ENCODE data around the gene CD3G.

The CD3G gene

DNA sequence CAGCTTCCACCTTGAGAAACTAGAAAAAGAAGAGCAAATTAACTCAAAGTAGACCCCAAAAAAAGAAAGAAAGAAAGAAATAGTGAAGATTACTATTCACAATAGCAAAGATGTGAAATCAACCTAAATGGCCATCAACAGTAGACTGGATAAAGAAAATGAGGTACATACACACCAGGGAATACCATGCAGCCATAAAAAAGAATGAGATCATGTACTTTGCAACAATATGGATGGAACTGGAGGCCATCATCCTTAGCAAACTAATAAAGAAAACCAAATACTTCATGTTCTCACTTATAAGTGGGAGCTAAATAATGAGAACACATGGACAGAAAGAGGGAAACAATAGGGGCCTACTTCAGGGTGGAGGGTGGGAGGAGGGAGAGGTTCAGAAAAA lies 15.4 kb upstream of the CD3G start:
- no peak for DNase-seq

GRCh38 chr11:118334745-118335144 lies 9.4 kb upstream of the CD3G start:
- no peak for DNase-seq

- no peak for DNase-seq
Observed at GRCh38 chr11:118338637-118339061, 5.5 kb upstream of the CD3G start.

DNA sequence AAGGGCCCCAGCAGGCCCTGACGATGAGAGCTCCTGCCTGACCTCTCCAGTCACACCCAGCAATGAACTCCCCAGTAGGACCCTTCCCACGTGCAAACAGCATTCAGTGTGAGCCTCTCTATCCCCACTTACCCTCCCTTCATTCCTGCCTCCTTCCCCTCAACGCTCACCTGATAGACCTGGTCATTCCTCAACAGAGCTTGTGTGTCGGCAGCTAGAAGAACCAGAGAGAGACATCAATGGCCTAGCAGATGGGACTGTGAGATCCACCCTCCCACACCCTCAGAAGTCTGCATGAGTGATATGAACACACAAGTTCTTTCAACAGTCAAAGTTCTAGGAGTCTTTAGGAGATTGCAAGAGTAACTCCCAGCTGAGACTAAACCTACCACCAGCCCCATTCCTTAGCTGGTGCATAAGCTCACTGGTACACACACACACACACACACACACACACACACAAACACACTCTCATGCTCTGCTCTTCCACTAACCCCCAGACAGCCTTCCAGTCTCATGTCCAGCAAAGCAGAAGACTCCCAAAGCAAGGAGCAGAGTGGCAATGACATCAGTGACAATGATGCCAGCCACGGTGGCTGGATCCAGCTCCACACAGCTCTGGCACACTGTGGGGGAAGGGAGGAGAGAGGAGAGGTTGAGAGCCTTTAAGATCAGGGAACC lies 4.7 kb upstream of the CD3G start:
- no peak for DNase-seq

GRCh38 chr11:118340449-118340848 lies 3.7 kb upstream of the CD3G start:
- no peak for DNase-seq

DNA sequence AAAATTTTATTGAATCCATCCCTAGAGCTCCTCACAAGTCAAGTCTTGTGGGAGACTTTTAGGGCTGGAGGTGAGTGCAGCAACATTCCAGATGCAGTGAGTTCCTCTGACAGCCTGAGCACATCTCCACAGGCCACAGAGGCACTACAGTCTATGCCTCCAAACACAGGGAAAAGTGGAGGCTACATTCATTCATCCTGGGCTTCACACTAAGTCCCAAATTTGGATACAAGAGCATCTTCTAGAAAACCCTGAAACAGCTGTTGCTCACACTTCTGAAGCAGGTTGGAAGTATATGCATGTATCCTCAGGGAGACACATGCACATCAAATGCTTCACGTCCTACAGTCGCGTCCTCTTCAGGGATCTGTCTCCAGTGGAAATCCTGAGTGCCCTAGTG lies 2.9 kb upstream of the CD3G start:
- no peak for DNase-seq

GRCh38 chr11:118341815-118342489 lies 2.2 kb upstream of the CD3G start:
- peak; percentile 25 for DNase-seq

- no peak for DNase-seq
Observed at GRCh38 chr11:118342503-118343161, 1.5 kb upstream of the CD3G start, which contains the start of gene CD3D. CD3D (minus strand) TSS chr11:118342705; CDS start chr11:118342607, 98 bp downstream.

GRCh38 chr11:118343248-118343647 lies 896 bp upstream of the CD3G start:
- no peak for DNase-seq

DNA sequence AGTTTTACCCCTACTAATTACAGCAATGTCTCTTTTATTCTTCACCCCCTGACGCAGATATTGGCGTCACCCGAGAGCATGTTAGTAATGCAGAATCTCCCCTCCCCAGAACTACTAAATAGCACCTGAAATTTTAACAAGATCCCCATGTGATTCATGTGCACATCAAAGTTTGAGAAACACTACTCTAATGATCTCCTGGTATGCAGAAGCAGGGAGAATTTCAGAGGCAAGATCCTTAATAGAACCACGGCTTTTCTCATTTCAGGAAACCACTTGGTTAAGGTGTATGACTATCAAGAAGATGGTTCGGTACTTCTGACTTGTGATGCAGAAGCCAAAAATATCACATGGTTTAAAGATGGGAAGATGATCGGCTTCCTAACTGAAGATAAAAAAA lies 5.3 kb downstream of the CD3G start:
- no peak for DNase-seq

DNA sequence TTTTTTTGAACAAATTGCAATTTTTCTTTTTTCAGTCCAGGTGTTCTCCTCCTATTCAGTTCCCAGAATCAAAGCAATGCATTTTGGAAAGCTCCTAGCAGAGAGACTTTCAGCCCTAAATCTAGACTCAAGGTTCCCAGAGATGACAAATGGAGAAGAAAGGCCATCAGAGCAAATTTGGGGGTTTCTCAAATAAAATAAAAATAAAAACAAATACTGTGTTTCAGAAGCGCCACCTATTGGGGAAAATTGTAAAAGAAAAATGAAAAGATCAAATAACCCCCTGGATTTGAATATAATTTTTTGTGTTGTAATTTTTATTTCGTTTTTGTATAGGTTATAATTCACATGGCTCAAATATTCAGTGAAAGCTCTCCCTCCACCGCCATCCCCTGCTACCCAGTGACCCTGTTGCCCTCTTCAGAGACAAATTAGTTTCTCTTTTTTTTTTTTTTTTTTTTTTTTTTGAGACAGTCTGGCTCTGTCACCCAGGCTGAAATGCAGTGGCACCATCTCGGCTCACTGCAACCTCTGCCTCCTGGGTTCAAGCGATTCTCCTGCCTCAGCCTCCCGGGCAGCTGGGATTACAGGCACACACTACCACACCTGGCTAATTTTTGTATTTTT lies 9.1 kb downstream of the CD3G start:
- peak; percentile 56 for DNase-seq

DNA sequence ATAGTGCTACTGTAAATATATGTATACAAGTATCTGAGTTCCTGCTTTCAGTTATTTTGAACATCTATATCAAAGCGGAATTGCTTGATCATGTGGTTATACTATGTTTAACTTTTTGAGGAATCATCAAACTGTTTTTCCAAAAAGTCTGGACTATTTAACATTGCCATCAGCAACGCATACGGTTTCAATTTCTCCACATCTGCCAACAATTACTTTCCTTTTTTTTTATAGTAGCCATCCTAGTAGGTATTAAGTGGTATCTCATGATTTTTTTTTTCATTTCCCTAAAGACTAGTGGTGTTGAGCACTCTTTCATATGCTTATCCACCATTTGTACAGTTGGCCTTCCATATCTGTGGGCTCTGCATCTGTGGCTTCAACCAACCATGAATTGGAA lies 13.9 kb downstream of the CD3G start:
- DNase-seq, result no peak

GRCh38 chr11:118359295-118359958 lies 15.3 kb downstream of the CD3G start, which contains the start of gene UBE4A:
UBE4A (plus strand) TSS chr11:118359600; CDS start chr11:118365081, 5,481 bp downstream.
- peak; percentile 97 for DNase-seq

- DNase-seq, result no peak
Observed at GRCh38 chr11:118364956-118365615, 20.9 kb downstream of the CD3G start.

DNA sequence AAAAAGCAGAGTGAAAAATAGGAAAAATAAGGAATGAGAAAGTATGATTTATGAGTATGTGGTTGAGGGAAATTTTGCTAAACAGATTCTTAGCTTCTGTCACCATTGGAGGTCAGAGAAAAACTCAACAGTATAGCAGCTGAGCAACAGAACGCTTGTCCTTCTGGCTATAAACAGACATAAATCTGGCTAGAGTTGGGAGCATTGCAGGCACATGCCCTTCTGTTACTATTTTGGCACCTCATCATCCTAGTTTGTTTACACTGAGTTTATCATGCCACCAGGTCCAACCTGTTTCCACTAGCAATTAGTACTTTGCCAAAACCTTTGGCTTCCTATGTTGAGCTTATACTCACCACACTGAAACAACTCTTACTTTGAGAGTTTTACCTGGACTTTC lies 22.1 kb downstream of the CD3G start:
- no peak for DNase-seq

DNA sequence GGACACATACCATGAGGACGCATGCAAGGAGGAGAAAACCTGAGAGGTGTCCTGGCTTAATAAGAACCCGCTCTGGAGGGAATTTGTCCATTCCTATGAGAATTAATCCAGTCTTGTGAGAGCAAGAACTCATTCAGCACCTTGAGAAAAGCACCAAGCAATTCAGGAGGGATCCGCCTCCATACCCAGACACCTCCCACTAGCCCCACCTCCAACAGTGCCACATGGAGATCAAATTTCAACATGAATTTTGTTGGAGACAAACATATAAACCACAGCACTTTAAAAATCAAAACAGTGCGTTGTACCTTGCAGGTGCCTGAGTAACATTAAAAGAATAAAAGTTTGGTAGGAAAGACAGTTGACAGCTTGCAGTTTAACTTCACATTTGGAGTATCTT lies 26.6 kb downstream of the CD3G start:
- no peak for DNase-seq

DNA sequence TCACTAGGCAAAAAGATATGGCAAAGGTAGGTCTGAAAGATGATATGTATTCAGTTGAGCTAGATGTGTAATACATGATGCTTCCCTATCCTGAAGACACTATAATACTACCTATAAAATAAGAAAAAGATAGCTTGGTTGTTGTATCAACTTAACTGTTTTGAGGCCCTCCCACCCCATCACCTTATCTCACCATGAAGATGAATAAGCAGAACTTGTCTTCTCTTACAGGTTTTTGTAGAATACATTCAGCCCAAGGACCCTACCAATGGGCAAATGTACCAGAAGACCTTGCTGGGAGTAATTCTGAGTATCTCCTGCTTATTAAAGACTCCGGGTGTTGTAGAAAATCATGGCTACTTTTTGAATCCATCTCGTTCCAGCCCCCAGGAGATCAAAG lies 29.1 kb downstream of the CD3G start:
- no peak for DNase-seq

- no peak for DNase-seq
Observed at GRCh38 chr11:118373871-118374270, 29.7 kb downstream of the CD3G start.

GRCh38 chr11:118374729-118375128 lies 30.6 kb downstream of the CD3G start:
- DNase-seq, result no peak

- DNase-seq, result no peak
Observed at GRCh38 chr11:118375978-118376377, 31.8 kb downstream of the CD3G start.

- DNase-seq, result no peak
Observed at GRCh38 chr11:118379497-118379896, 35.4 kb downstream of the CD3G start.

DNA sequence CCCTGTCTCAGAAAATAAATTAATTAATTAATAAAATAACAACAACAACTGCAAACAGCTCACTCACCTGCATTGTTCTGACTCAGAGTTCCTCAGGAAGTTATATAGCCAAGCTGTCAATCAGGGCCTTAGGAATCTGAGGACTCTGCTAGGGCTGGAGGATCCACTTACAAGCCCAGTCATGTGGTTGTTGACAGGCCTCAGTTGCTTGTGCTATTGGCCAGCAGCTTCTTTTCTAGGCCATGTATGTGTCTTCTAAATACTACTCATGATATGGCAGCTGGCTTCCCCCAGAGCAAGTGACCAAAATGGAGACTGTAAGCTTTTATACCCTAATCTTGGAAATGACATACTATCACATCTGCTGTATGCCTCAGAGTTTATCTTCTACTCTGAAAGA lies 36.4 kb downstream of the CD3G start:
- no peak for DNase-seq

Data from DMS53 (cell line).